HT1080 (cell line): ENCODE data around the gene RAPGEF4. TPM values are rescaled to one million over a fixed set of nuclear protein-coding genes. Genes with fewer than 3 reads are reported as not detected.
"Not testable (repeated sequence)": the region's sequence is repeated elsewhere in the genome, so short reads cannot be mapped to it uniquely, and the experiment has no call there.

ENCODE experiments used
- DNase-seq: peaks from one replicate; pipeline ENCODE4 v3.0.0-alpha.2; 2015; ENCODE audit warnings: low read depth
- total RNA-seq: library from RNA; depleted of rRNA; stranded (reverse); fragments of >200 nt; shearing (Covaris generic); gene quantifications from 2 replicates; pipeline ENCODE4 v1.2.3, GENCODE V29; 2014

RAPGEF4 gene
- total RNA-seq, 1 experiment from 2014 or later, result 0.18 TPM

DNA sequence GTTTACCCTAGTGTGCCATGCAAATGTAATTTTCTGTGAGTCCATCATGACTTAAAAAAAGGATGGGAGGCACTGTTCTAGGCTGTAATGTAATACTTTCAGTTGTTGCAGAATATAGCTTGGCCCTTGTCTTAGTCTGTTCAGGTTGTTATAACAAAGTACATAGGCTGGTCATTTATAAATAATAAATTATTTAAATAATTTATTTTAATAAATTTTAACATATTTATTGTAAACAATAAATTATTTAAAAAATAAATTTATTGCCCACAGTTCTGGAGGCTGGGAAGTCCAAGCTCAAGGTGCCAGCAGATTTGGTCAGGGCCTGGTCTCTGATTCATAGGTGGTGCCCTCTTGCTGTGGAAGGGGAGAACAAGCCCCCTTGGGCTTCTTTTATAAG is 35.2 kb downstream of the RAPGEF4 start:
- DNase-seq, result no peak

DNA sequence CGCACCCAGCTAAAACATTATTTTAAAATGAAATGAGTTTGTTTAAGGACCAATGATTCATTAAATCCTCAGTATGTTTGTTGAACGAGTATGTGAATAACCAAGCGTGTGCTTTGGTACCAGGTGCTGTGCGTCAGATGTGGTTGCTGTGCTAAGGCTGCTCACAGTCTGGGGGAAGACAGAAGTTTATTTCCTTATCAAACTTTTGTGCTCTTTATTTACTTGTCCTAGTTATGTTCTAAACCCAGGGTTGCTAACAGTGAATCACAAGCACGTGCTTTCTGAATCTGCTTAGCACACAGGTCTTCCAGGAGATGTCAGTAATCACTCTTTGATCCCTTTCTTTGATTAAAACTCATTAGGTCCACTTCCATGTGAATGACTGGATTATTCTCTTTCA is 37.0 kb downstream of the RAPGEF4 start:
- peak; percentile 13 for DNase-seq

DNA sequence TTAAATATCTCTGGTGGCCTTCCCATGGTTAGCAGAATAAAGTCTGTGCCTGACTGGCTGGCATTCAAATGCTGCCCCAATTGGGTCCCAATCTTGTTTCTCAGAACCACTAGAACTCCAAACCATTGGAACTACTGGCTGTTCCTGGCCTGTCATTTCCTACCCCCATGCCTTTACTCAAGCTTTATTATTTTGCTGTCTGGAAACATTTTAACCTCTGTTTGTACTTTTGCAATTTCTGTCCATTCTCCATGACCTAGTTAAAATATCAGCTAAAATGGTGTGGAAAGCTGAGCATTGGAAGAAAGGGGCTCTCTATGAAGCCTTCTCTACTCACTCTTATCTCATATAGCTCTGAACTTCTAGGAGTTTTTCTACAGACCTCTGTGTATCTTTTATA is 38.7 kb downstream of the RAPGEF4 start:
- no peak for DNase-seq

DNA sequence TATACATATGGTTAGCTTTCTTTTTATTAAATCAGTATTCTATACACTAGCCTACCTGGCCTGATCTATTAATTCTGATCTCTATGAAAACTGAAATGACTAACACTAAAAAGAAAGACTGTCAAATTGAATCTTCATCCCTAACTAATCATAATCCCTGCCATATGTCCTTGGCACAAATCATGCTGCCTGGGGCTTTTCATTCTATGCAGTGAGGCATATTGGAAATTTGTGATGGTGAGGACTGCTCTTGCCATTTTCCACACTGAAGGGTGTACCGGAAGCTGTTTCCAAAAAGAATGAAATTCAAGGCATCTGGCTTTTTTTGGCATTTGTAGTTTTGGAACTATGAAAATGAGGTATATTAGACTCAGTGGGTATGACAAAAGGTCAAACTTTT is 39.7 kb downstream of the RAPGEF4 start:
- no peak for DNase-seq

DNA sequence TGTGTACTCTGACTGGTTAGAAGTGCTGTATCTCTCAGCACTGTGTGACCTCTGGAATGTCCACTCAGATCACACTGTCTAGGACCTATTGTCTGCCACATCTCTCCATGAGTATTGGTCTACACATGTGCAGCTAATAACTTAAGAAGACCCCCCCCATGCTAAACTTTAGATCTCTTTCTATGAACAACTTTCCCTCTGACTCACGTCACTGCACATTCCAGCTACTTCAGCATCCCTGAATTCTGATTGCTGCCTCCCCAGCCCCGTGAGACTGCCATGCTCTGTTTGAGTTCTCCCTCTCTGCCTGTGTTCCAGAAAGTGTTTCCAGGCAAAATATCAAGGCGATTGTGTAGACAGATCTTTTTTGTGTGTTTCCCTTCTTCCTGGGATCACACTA is 41.8 kb downstream of the RAPGEF4 start:
- DNase-seq, result peak; percentile 42

DNA sequence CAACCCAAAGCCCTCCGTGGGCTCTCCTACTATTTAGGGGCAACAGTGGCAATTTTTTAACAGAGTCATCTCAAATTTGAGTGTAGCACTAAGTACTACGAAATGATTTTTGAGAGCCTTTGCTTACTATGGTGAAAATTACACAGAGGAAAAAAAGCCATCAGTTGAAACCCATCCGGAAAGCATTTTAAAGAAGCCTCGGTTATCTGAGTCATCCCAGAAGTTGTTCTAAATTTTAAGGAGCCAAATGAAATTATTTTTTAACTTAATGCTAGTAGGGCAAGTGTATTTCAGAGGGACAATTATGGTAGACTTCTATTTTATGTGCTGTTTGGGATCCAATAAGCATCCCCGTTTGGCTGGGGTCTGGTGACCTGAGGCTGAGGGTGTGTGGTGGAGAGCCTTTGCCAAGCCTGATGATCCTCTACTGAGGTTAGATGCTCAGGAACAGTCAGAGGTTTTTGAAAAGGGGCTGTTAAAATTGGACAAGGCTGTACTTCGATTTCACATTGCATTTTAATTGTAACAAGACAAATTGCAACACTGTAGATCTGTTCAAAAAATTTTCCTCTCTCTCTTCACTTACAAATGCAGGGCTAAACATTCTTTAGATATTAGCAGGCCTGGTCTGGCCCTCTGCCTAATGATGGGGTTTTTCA is 47.0 kb downstream of the RAPGEF4 start:
- DNase-seq, result peak; percentile 12

DNA sequence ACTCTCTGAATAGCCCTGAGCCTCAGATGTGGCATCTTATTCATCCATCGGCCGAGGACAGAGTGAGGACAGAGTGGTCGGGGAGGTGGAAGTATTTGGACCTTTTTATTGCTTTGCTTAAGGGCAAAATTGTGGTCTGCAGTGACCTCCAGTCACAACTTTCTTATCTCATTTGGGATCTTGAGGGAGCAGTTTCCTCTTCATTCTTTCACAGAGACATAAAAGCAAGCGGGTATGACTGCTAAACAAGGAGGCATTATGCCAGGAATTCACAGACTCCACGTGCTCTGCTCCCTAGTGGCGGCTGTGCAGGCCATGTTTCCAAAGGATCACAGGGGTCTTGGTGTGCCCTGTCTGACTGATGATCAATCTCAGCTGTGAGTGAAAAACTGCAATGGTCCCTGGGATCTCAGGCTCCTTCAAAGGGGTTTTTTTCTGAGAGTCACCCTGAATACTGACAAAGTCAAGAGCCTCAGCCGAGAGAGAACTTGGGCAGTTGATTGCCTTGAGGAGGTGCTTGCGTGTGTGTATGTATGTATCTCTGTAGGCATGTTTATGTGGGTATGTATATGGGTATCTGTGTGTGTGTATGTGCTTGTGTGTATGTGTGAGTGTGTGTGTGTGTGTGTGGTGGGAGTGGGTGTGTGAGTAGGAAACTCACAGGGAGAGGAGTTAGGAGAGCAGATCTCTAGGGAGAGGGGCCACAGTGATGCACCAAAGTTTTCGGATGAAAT is 47.7 kb downstream of the RAPGEF4 start:
- DNase-seq, result peak; percentile 90

DNA sequence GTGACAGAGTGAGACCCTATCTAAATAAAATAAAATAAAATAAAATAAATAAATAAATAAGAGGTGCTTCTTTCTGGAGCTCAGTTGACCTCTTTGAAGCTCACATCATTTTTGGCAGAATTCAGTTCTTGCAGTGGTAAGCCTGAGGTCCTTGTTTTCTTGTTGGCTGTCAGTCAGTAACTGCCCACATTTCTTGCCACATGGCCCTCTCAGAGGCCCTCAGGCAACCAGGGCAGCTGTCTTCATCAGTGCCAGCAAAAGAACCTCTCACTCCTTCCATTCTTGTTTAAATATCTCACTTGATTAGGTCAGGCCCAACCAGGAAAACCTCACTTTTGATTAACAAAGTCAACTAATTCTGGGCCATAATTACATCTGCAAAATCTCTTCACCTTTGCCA is 53.2 kb downstream of the RAPGEF4 start:
- no peak for DNase-seq

DNA sequence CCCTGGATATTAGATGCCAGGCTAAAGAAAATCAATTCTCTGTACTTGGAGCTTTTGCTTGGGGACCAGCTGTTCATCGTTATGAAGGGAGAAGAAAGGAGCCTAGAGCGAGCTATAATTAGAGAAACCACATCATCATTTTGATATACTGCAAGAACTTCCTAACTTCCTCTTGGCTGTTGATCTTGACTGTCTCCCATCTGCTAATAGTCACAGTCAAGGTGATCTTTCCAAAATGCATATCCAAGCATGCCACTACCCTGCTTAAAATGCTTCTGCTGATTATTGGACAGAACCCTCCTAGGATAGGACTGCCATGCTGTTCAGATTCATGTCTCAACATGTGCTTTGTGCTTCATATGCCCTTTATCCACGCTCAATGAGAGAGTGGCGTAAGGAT is 54.8 kb downstream of the RAPGEF4 start:
- no peak for DNase-seq

DNA sequence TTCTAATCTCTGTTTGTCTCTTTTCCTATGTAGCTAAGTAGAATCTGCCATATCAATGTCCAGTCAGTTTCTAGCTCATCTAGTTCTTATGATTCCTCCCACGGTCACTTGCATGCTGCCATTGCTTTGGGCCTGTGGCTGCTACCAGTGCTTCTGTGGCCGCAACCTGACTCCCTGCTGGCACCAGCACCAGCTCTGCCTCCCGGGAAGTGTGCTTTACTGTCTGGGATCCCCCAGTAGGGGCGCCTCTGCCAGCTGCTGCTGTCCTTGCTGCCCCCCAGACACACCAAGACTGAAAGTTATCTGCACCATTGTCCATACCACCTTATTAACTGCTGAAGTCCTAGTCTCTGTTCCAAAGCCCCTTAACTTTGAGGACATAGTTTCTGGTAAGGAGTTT is 56.3 kb downstream of the RAPGEF4 start:
- DNase-seq, result no peak

DNA sequence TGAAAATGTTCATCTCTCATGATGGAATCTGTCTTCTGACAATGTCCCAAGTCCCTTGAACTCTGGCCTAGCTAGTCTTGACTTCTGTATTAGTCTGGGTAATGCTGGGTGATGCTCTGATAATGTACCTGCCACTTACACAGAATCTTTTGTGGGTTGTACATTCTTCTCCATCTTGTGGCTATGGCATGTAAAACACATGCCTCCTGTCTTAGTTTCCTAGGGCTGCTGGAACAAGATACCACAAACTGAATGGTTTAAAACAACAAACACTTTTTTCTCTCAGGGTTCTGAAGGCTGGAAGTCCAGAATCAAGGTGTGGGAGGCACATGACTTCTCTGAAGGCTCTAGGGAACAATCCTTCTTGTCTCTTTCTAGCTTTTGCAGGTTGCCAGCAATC is 57.1 kb downstream of the RAPGEF4 start:
- DNase-seq, result no peak

DNA sequence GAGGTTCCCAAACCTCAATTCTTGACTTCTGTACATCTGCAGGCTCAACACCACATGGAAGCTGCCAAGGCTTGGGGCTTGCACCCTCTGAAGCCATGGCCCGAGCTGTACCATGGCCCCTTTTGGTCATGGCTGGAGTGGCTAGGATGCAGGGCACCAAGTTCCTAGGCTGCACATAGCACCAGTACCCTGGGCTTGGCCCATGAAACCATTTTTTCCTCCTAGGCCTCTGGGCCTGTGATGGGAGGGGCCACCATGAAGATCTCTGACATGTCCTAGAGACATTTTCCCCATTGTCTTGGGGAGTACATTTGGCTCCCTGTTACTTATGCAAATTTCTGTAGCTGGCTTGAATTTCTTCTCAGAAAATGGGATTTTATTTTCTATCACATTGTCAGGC is 67.7 kb downstream of the RAPGEF4 start:
- not testable (repeated sequence) for DNase-seq

DNA sequence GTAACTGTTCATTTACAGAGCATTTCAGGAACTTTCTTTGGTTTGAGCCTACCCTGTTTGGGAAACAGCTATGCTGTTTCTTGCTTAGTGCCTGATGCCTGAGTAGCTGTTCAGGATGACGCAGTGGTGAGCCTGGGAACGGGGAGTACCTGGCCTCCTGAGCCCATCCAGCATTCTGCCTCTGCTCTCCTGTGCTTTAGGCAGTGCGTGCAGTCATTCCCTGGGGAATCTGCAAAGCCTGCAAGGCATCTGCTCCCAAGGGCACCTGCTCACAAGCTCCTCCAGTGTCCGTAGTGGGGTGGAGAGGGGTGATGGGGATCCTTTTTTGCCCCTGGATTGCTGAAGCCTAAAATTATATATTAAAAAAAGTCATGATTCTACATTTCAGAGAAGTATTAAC is 68.8 kb downstream of the RAPGEF4 start:
- DNase-seq, result no peak

DNA sequence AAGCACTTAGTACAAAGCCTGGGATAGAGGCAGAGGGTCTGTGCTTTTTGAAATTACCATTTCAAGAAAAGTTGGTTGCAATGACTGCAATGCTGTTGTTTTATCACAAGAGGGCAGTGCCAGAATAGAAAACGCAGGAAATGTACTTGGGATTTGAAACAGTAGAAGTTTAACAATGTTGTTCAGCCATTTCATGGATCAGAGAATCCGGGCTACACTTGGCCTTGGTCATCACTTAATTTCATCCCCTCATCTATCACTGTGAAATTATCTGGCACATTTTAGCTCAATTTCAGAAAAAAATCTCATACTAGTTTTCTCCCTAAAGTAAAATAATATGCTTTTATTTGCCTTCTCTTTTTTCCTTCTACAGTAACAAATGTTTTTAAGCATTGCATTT is 70.8 kb downstream of the RAPGEF4 start:
- peak; percentile 48 for DNase-seq

DNA sequence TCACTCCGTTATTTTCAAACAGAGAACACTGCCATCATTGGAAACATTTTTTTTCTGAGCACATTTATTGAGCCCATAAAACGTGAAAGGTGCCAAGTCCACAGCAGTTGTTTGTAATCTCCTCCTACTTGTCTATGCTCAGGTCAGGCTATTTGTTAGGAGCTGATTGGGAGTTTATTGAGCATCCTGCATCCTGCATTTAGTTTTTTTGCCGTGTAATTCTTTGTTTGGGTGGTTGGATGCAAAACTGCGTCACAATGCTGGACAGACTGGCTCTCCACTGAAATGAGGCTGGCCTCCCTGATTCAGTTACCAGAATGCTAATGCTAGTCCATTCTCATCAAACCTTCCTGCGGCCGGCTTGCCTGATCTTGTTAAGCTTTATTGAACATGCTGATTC is 71.4 kb downstream of the RAPGEF4 start:
- DNase-seq, result no peak

DNA sequence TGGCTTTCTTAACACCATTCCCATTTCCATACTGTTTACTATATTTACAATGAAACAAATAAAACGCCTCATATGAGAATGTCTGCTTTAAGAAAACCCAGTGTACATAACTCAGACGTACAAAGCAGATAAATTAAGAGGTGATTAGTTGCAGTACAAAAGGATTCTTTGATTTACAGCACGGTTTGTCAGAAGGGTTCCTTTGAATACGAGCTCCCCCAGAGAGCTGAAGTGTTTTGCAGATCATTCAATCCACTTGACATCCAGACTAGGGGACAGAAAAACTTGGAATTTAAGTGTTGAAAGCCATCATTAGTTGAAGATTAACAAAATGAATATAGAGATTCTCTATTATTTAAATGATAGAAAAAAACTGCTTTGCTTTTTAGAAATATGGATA is 72.5 kb downstream of the RAPGEF4 start:
- DNase-seq, result no peak

DNA sequence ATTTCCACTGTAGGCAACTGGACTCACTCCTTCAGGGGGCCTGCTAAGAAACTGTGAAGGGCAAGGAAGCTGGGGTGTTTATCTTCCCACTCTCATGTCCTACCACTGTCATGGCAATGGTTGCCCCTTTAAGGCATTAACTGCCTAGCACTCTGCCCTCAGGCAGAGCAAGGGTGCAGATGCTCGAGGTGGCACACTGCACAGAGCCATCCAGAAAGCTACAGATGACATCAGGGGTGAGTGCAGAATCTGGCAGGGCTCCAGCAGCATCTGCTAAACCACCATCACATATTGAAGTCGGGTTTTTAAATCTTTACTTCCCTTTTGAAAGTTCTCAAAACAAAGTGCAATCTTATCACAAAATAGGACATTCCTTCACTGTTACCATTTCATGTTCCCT is 75.4 kb downstream of the RAPGEF4 start:
- DNase-seq, result no peak

DNA sequence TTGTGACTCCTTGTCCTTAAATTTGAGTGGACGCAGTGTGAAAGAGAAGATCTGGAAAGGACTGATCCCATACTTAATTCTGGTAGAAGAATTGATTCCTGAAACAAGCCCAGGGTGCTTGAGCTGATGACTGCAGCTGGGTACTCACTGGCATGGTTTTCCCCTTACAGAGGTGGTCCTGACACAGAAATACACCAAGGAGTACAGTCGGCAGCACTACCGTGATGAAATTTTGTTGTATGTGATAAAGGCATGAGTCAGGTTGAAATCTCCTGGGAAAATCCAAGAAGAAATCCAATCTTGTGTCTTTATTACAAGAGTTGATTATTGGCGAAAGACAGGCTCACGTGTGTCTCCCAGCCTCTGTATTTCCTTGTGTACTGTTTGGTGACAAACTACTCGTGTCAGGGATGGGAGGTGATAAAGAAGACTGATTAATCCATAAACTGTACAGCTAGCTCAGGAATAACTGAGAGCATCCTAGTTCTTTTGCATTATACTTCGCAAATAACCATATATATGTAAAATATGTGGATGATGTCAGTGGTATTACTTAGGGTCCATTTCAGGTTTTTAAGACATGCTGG is 76.6 kb downstream of the RAPGEF4 start:
- DNase-seq, result no peak

DNA sequence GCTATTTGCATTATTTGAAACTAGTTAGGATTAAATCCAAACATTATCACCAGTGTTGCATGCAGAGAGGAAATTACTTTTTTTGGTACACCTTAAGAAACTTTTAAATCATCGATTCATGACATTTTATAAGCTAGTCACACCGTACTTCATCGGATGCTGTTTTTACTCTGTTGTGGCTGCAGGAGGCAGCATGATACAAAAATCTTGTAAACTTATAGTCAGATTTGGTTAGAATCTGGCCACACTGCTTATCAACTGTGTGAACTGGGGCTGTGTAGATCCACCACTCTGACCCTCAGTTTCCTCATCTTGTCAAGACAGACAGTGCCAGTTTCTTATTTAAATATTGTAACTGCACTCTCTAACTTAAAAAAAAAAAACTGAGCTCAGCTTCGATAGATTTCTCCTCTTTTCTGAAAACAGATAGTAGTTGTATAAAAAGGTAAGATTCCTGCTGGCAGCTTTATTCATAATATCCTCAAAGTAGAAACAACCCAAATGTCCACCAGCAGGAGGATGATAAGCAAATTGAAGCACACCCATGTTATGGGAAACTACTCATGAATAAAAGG is 77.8 kb downstream of the RAPGEF4 start:
- no peak for DNase-seq

DNA sequence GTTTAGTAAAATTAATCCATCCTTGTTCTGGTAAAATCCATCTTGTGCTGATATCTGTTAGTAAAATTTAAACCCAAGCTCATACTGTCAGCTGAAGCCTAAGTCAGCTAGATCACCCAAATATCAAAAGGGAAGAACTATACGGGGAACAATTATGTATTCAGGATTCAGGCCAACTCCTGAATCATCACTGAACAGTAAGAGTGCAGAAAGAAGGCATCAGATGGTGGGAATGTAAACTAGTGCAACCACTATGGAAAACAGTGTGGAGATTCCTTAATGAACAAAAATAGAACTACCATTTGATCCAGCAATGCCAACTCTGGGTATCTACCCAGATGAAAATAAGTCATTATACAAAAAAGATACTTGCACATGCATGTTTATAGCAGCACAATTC is 81.8 kb downstream of the RAPGEF4 start:
- no peak for DNase-seq

DNA sequence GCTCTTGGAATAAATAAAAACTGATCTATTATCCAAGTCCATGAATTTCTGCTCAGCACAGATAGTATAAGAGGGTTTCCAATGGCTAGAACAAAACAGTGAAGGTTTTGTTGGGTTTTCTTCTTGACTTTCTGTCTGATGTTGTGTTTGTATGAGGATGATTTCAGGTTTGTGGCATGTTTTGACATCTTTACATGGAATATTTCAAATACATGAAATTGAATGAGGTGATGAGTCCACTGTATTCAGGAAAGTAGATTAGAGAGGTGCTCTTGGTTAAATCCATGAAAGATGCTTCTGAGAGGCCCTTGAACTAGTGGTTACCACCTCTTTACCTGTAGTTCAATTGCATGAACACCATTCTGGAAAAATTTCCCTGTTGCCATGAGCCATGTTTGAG is 84.3 kb downstream of the RAPGEF4 start:
- DNase-seq, result no peak
